NB4 (cell line): ENCODE results near the gene MAN1A2.

Source experiments
- CTCF ChIP-seq: IDR thresholded peaks from one replicate; pipeline ENCODE4 v1.5.1; 2012; ENCODE audit warnings: low read depth, low read length
- POLR2A ChIP-seq: IDR thresholded peaks from 2 replicates; pipeline ENCODE4 v1.6.1; 2011; ENCODE audit warnings: mild to moderate bottlenecking; ENCODE audit not compliant: insufficient read length; ENCODE audit errors: extremely low read depth

- TF ChIP-seq CTCF (no peak), POLR2A (no peak)
Measured at GRCh38 chr1:117563492-117563875, 196.2 kb downstream of the MAN1A2 start.
